ENCODE results near the gene LIN54. TPM values are rescaled to one million over a fixed set of nuclear protein-coding genes. Genes with fewer than 3 reads are reported as not detected.
"Not testable (repeated sequence)": the region's sequence is repeated elsewhere in the genome, so short reads cannot be mapped to it uniquely, and the experiment has no call there.

Gene LIN54
- total RNA-seq, 4 donors from 2014 or later: 4.8 to 18.2 (median 9.2) TPM

DNA sequence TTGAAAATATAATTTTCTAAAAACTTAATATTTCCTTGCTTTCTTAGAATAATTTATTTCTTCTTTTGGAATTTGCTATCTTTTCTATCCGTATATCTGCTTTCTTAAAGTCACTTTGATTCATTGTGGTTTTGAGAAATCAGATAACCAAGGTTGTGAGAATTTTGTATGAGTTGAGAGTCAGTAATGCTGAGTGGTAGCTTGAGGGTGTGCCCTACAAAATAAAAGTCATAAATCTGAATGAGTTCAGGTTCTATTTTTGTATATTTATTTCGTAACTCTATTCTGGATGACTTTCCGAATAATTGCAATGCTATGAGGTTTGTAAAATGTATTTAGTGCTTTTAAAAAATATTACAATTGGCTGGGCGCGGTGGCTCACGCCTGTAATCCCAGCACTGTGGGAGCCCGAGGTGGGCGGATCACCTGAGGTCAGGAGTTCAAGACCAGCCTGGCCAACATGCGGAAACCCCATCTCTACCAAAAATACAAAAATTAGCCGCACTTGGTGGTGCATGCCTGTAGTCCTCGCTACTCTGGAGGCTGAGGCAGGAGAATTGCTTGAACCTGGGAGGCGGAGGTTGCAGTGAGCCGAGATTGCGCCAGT, 33.3 kb upstream of the LIN54 start:
- in situ Hi-C loops (cut with MboI; ENCODE audit: low pct_ligation_motif_present in 1 of 4, low pct_unique_long_range_greater_than_20kb in 1 of 4, low sequenced_read_pairs in 3 of 4): loop anchor here in 2 of 4 donors (25.0 kb wide), 3 partner anchors 393 to 582 kb away; partner anchors contain the start of genes HELQ (in 1 of the 2) and MRPS18C (in 1 of the 2)

DNA sequence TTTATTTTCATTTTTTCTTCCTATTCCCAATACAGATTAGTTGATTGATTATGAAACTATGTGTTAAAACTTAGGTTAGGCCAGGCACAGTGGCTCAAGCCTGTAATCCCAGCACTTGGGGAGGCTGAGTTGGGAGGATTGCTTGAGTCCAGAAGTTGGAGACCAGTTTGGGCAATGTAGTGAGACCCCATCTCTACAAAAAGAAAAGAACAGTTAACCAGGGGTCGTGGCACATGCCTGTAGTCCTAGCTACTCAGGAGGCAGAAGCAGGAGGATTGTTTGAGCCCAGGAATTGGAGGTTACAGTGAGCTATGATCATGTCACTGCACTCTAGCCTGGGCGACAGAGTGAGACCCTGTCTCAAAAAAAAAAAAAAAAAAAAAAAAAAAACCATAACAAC, 32.5 kb upstream of the LIN54 start:
- H3K36me3 ChIP-seq; DNase-seq; intact Hi-C loops (cut with DNase I; ENCODE audit: low total_unique reads); H3K9me3 ChIP-seq; H3K4me1 ChIP-seq; H3K27ac ChIP-seq; H3K27me3 ChIP-seq; H3K4me3 ChIP-seq: not testable (repeated sequence)
- in situ Hi-C loops (cut with MboI; ENCODE audit: low pct_ligation_motif_present in 1 of 4, low pct_unique_long_range_greater_than_20kb in 1 of 4, low sequenced_read_pairs in 3 of 4): loop anchor here in 2 of 4 donors (25.0 kb wide), 3 partner anchors 394 to 581 kb away; partner anchors contain the start of genes HELQ (in 1 of the 2) and MRPS18C (in 1 of the 2)
- WGBS, 2 donors (ENCODE audit: low coverage in 1 of 2): 92 to 100% methylated on average over 2 of the region's 2 CpGs

More for the DNA sequence above, 33.3 kb upstream of the LIN54 start:
- intact Hi-C loops (cut with DNase I; ENCODE audit: low total_unique reads): no loop called here
- no peak for DNase-seq
- Histone ChIP-seq H3K4me1 (peaks cover 0 to 9% (median 0%) of the 10 kb centered on the region in 4 donors), H3K4me3 (no peak overlapping the region), H3K9me3 (no peaks in the 10 kb centered on the region), H3K27ac (no peak overlapping the region), H3K36me3 (no peaks in the 10 kb centered on the region), H3K27me3 (no peaks in the 10 kb centered on the region)
- no peak for TF ChIP-seq POLR2AphosphoS5 (IDR thresholded peaks at IDR 0.05)
- TF ChIP-seq EP300 (IDR thresholded peaks at IDR 0.05; ENCODE audit: low read depth): no peak
- TF ChIP-seq, protein P1, sequence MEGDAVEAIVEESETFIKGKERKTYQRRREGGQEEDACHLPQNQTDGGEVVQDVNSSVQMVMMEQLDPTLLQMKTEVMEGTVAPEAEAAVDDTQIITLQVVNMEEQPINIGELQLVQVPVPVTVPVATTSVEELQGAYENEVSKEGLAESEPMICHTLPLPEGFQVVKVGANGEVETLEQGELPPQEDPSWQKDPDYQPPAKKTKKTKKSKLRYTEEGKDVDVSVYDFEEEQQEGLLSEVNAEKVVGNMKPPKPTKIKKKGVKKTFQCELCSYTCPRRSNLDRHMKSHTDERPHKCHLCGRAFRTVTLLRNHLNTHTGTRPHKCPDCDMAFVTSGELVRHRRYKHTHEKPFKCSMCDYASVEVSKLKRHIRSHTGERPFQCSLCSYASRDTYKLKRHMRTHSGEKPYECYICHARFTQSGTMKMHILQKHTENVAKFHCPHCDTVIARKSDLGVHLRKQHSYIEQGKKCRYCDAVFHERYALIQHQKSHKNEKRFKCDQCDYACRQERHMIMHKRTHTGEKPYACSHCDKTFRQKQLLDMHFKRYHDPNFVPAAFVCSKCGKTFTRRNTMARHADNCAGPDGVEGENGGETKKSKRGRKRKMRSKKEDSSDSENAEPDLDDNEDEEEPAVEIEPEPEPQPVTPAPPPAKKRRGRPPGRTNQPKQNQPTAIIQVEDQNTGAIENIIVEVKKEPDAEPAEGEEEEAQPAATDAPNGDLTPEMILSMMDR (IDR thresholded peaks at IDR 0.05): no peak
- no peak for TF ChIP-seq POLR2A (IDR thresholded peaks at IDR 0.05)
- 78 to 94% methylated on average over 7 to 14 of the region's 14 CpGs for WGBS, 2 donors (ENCODE audit: low coverage in 1 of 2)

DNA sequence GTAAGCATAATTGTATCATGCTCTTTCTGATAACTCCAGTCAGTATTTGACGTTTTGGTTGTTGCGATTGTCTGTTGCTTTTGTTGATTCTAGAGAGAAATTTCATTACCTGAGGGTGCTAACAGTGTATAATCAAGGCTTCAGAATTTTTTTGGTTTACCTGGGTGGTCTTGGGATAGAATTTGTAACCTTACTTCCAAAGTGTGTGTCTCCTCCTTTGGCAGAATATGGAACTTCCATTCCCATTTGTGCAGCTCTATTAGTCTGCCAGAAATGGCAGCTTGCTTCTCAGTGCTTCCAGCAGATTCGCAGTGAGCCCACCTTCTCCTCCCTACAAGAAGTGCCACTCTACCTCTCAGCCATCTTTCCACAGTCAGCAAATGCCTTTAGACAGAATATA, 29.6 kb upstream of the LIN54 start:
- in situ Hi-C loops (cut with MboI; ENCODE audit: low pct_ligation_motif_present in 1 of 4, low pct_unique_long_range_greater_than_20kb in 1 of 4, low sequenced_read_pairs in 3 of 4): loop anchor here in 2 of 4 donors (25.0 kb wide), 3 partner anchors 397 to 578 kb away; partner anchors contain the start of genes HELQ (in 1 of the 2) and MRPS18C (in 1 of the 2)
- no peak for DNase-seq
- TF ChIP-seq POLR2AphosphoS5 (IDR thresholded peaks at IDR 0.05): no peak
- no peak for TF ChIP-seq POLR2A (IDR thresholded peaks at IDR 0.05)
- no peak for TF ChIP-seq EP300 (IDR thresholded peaks at IDR 0.05; ENCODE audit: low read depth)
- TF ChIP-seq, protein P1 (IDR thresholded peaks at IDR 0.05): no peak
- 81 to 94% methylated on average over 2 to 3 of the region's 3 CpGs for WGBS, 2 donors (ENCODE audit: low coverage in 1 of 2)
- no peaks in the 10 kb centered on the region for H3K36me3 ChIP-seq
- peaks cover 5 to 28% (median 17%) of the 10 kb centered on the region in 4 donors for H3K4me1 ChIP-seq
- H3K27ac ChIP-seq: no peak overlapping the region
- no peak overlapping the region for H3K4me3 ChIP-seq
- H3K9me3 ChIP-seq: no peaks in the 10 kb centered on the region
- H3K27me3 ChIP-seq: no peaks in the 10 kb centered on the region
- intact Hi-C loops (cut with DNase I; ENCODE audit: low total_unique reads): no loop called here

DNA sequence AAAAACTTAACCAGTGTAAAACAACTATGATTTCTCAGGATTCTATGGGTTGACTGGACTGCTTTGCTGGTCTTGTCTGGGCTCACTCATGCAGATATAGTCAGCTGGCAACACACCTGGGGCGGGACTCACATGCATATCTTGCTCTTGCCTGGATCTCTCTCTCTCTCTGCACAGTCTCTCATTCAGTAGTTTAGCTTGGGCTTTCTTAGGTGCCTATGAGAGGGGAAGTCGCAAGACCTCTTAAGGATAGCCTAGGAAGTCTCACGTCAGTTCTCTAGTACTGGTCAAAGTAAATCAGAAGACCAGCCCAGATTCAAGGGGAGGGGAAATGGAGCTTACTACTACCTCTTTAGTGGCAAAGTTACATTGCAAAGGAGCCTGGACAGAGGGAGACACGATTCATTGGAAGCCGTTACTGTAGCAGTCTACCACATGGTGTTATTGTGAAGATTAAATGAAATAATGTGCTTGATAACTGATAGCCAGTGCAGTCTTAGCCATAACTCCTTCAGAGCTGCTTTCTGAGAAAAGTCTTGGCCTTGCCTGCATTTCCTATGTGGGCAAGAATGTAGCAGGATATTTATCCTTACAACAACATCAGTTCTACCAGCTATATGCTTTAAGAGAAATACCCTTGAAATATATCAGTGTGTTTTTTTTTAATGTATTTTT, 26.5 kb upstream of the LIN54 start:
- no peak overlapping the region for H3K27ac ChIP-seq
- no peaks in the 10 kb centered on the region for H3K9me3 ChIP-seq
- no peaks in the 10 kb centered on the region for H3K27me3 ChIP-seq
- in situ Hi-C loops (cut with MboI; ENCODE audit: low pct_ligation_motif_present in 1 of 4, low pct_unique_long_range_greater_than_20kb in 1 of 4, low sequenced_read_pairs in 3 of 4) (loop anchor here in 3 of 4 donors (10.0 to 25.0 kb wide), 4 partner anchors 142 to 575 kb away; partner anchors contain the start of genes HELQ (in 1 of the 3), MRPS18C (in 1 of the 3) and SEC31A (in 1 of the 3)), intact Hi-C loops (cut with DNase I; ENCODE audit: low total_unique reads) (loop anchor here (10.0 kb wide), 1 partner anchor 142 kb away; the partner anchor contains the start of gene SEC31A)
- H3K36me3 ChIP-seq: no peaks in the 10 kb centered on the region
- no peak overlapping the region for H3K4me3 ChIP-seq
- TF ChIP-seq EP300 (IDR thresholded peaks at IDR 0.05; ENCODE audit: low read depth) (no peak), POLR2AphosphoS5 (IDR thresholded peaks at IDR 0.05) (no peak)
- peaks cover 5 to 24% (median 17%) of the 10 kb centered on the region in 4 donors for H3K4me1 ChIP-seq
- no peak for DNase-seq
- WGBS, 2 donors (ENCODE audit: low coverage in 1 of 2): 71 to 77% methylated on average over 4 to 5 of the region's 5 CpGs
